Nephron (organoid): ENCODE data around the gene GPN1.

ENCODE experiments used
- H3K27ac Mint-ChIP-seq, 3 experiments: 2 replicates each; pipeline ENCODE4 v1.8.0; 2020; ENCODE audit warnings: mixed read lengths in 3 of 3, mild to moderate bottlenecking in 2 of 3, moderate library complexity in 1 of 3
- H3K27me3 Mint-ChIP-seq: 2 replicates; pipeline ENCODE4 v1.8.0; 2021; ENCODE audit warnings: low read depth, mild to moderate bottlenecking, moderate library complexity, mixed read lengths
- H3K36me3 Mint-ChIP-seq: 2 replicates; pipeline ENCODE4 v1.8.0; 2020; ENCODE audit warnings: low read depth, mixed read lengths
- H3K4me1 Mint-ChIP-seq: 2 replicates; pipeline ENCODE4 v1.8.0; 2020; ENCODE audit warnings: mixed read lengths
- H3K4me3 Mint-ChIP-seq, 3 experiments: 2 replicates each; pipeline ENCODE4 v1.8.0; 2020; ENCODE audit warnings: mild to moderate bottlenecking in 3 of 3, mixed read lengths in 3 of 3, moderate library complexity in 2 of 3
- H3K9me3 Mint-ChIP-seq: 2 replicates; pipeline ENCODE4 v1.8.0; 2020; ENCODE audit warnings: mixed read lengths
- CTCF ChIP-seq, 3 experiments: fragments of 200-600 bp; sonication (generic); IDR thresholded peaks; one replicate each; pipeline ENCODE4 v1.5.0; 2021; ENCODE audit warnings: antibody characterized with exemption in 3 of 3; ENCODE audit not compliant: unreplicated experiment in 3 of 3

The GPN1 gene

GRCh38 chr2:27596627-27597026, 32.2 kb upstream of the GPN1 start:
- no peaks in the 10 kb centered on the region for H3K4me1 Mint-ChIP-seq
- H3K36me3 Mint-ChIP-seq = peaks cover 84% of the 10 kb centered on the region
- no peak for TF ChIP-seq CTCF (IDR thresholded peaks at IDR 0.05; ENCODE audit: unreplicated experiment in 3 of 3)
- no peak overlapping the region for H3K4me3 Mint-ChIP-seq
- H3K27me3 Mint-ChIP-seq = no peaks in the 10 kb centered on the region
- H3K27ac Mint-ChIP-seq = no peak overlapping the region
- peaks cover 41% of the 10 kb centered on the region for H3K9me3 Mint-ChIP-seq

GRCh38 chr2:27606611-27607010, 22.2 kb upstream of the GPN1 start:
- no peak for TF ChIP-seq CTCF (IDR thresholded peaks at IDR 0.05; ENCODE audit: unreplicated experiment in 3 of 3)
- no peaks in the 10 kb centered on the region for H3K9me3 Mint-ChIP-seq
- H3K27me3 Mint-ChIP-seq = no peaks in the 10 kb centered on the region
- no peak overlapping the region for H3K27ac Mint-ChIP-seq
- no peaks in the 10 kb centered on the region for H3K4me1 Mint-ChIP-seq
- H3K36me3 Mint-ChIP-seq = peaks cover 64% of the 10 kb centered on the region
- no peak overlapping the region for H3K4me3 Mint-ChIP-seq

- Mint-ChIP-seq H3K36me3 (peaks cover 64% of the 10 kb centered on the region), H3K4me1 (no peaks in the 10 kb centered on the region), H3K4me3 (no peak overlapping the region), H3K27ac (no peak overlapping the region), H3K9me3 (no peaks in the 10 kb centered on the region), H3K27me3 (no peaks in the 10 kb centered on the region)
- no peak for TF ChIP-seq CTCF (IDR thresholded peaks at IDR 0.05; ENCODE audit: unreplicated experiment in 3 of 3)
These were observed 14.9 kb upstream of the GPN1 start for GRCh38 chr2:27613985-27614384.

GRCh38 chr2:27615316-27615715, 13.5 kb upstream of the GPN1 start:
- no peaks in the 10 kb centered on the region for H3K9me3 Mint-ChIP-seq
- H3K4me1 Mint-ChIP-seq = no peaks in the 10 kb centered on the region
- H3K27me3 Mint-ChIP-seq = no peaks in the 10 kb centered on the region
- H3K27ac Mint-ChIP-seq = no peak overlapping the region
- peaks cover 70% of the 10 kb centered on the region for H3K36me3 Mint-ChIP-seq
- TF ChIP-seq CTCF (IDR thresholded peaks at IDR 0.05; ENCODE audit: unreplicated experiment in 3 of 3) = no peak
- H3K4me3 Mint-ChIP-seq = no peak overlapping the region

GRCh38 chr2:27621524-27621923, 7.3 kb upstream of the GPN1 start:
- Mint-ChIP-seq H3K4me3 (no peak overlapping the region), H3K27me3 (no peaks in the 10 kb centered on the region), H3K4me1 (no peaks in the 10 kb centered on the region), H3K36me3 (peaks cover 63% of the 10 kb centered on the region), H3K27ac (no peak overlapping the region), H3K9me3 (no peaks in the 10 kb centered on the region)
- no peak for TF ChIP-seq CTCF (IDR thresholded peaks at IDR 0.05; ENCODE audit: unreplicated experiment in 3 of 3)

- Mint-ChIP-seq H3K27me3 (no peaks in the 10 kb centered on the region), H3K27ac (no peak overlapping the region), H3K4me3 (no peak overlapping the region), H3K36me3 (peaks cover 59% of the 10 kb centered on the region), H3K9me3 (no peaks in the 10 kb centered on the region), H3K4me1 (peaks cover 8% of the 10 kb centered on the region)
- no peak for TF ChIP-seq CTCF (IDR thresholded peaks at IDR 0.05; ENCODE audit: unreplicated experiment in 3 of 3)
These were observed 5.9 kb upstream of the GPN1 start for GRCh38 chr2:27622921-27623384.
